ENCODE data around the gene GRPR. TPM values are rescaled to one million over a fixed set of nuclear protein-coding genes. Genes with fewer than 3 reads are reported as not detected.

Gene GRPR
- total and polyA plus RNA-seq, 10 of the 15 experiments (the other 5 are each of a cell fraction or from before 2014, with no cell fraction given): 0.10 to 3.7 (median 0.21) TPM; not detected in 1

GRCh38 chrX:16199343-16199742, 76.0 kb downstream of the GRPR start (continued):
- TF ChIP-seq FOS (IDR thresholded peaks at IDR 0.05; ENCODE audit: borderline replicate concordance, extremely low read depth, insufficient read length) (no peak), IKZF2 (IDR thresholded peaks at IDR 0.05) (no peak), RELA (IDR thresholded peaks at IDR 0.05; ENCODE audit: borderline replicate concordance, partially characterized antibody) (no peak), NR2F1 (conservative IDR thresholded peaks at IDR 0.05) (no peak), POLR2AphosphoS5 (IDR thresholded peaks at IDR 0.05; ENCODE audit: low read length) (no peak)

- Histone ChIP-seq H4K20me1 (ENCODE audit: control insufficient read depth, insufficient read depth) (no peaks in the 10 kb centered on the region), H3K4me3 (no peak overlapping the region), H2AFZ (ENCODE audit: control insufficient read depth, low read depth, low read length) (no peak overlapping the region), H3K27ac (ENCODE audit: control insufficient read depth, insufficient read depth) (no peak overlapping the region), H3K4me1 (ENCODE audit: control insufficient read depth, insufficient read depth, low read length) (no peaks in the 10 kb centered on the region), H3K4me2 (ENCODE audit: control insufficient read depth, insufficient read depth) (no peak overlapping the region), H3K9ac (ENCODE audit: control insufficient read depth, insufficient read depth, low read length) (no peak overlapping the region), H3K9me3 (replicated peaks; ENCODE audit: control insufficient read depth, insufficient read depth, low read length) (no peaks in the 10 kb centered on the region), H3K27me3 (replicated peaks in 1 of 2; ENCODE audit: control insufficient read depth in 2 of 2, insufficient read depth in 2 of 2, low read length in 1 of 2) (no peaks in the 10 kb centered on the region; a peak in 1 of 4 replicates), H3K36me3 (ENCODE audit: control insufficient read depth in 2 of 2, insufficient read depth in 2 of 2, low read length in 1 of 2) (no peaks in the 10 kb centered on the region), H3K79me2 (ENCODE audit: control insufficient read depth, insufficient read depth, low read length) (no peaks in the 10 kb centered on the region)
- in situ Hi-C loops (cut with MboI): no loop called here
- ATAC-seq: no peak
- no TSS peak for BruUV-seq (replicated peaks)
- CTCF ChIA-PET: no interaction called here
- DNase-seq (ENCODE audit: low read depth, low spot score): no peak
- RAD21 ChIA-PET (ENCODE audit: unreplicated experiment): no interaction called here
- POLR2A ChIA-PET: no interaction called here
- WGBS (ENCODE audit: insufficient coverage, insufficient replicate concordance, low lambda C conversion rate, missing lambda C conversion rate): 72% methylated on average over 4 of the region's 4 CpGs
- SMC1A ChIA-PET (ENCODE audit: uncharacterized antibody, unreplicated experiment): no interaction called here
- FAIRE-seq: no peak
- intact Hi-C loops (cut with micrococcal nuclease; ENCODE audit: unreplicated experiment): no loop called here
- TF ChIP-seq E2F4 (IDR thresholded peaks at IDR 0.05; ENCODE audit: low read depth, low read length) (no peak), IRF4 (IDR thresholded peaks at IDR 0.05; ENCODE audit: low read depth, low read length) (no peak), ZNF384 (IDR thresholded peaks at IDR 0.05; ENCODE audit: borderline replicate concordance, low read depth, low read length) (no peak), SMAD1 (IDR thresholded peaks at IDR 0.05; ENCODE audit: low read depth, partially characterized antibody) (no peak), REST (IDR thresholded peaks at IDR 0.05; ENCODE audit: low read depth, low read length) (no peak), CREB1 (IDR thresholded peaks at IDR 0.05; ENCODE audit: low read depth) (no peak), FOXM1 (IDR thresholded peaks at IDR 0.05; ENCODE audit: low read depth, low read length) (no peak), HDAC2 (IDR thresholded peaks at IDR 0.05) (no peak), E2F8 (IDR thresholded peaks at IDR 0.05; ENCODE audit: low read depth, partially characterized antibody) (no peak)
- TF ChIP-seq, protein P1, sequence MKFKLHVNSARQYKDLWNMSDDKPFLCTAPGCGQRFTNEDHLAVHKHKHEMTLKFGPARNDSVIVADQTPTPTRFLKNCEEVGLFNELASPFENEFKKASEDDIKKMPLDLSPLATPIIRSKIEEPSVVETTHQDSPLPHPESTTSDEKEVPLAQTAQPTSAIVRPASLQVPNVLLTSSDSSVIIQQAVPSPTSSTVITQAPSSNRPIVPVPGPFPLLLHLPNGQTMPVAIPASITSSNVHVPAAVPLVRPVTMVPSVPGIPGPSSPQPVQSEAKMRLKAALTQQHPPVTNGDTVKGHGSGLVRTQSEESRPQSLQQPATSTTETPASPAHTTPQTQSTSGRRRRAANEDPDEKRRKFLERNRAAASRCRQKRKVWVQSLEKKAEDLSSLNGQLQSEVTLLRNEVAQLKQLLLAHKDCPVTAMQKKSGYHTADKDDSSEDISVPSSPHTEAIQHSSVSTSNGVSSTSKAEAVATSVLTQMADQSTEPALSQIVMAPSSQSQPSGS (IDR thresholded peaks at IDR 0.05; ENCODE audit: low read length): no peak
These were observed 79.6 kb downstream of the GRPR start for GRCh38 chrX:16202943-16203342.
